K562 (cell line): ENCODE data around the gene PRPF6. TPM values are rescaled to one million over a fixed set of nuclear protein-coding genes. Genes with fewer than 3 reads are reported as not detected.

Experiments used
- BACH1 ChIP-seq: fragments of 200-800 bp; sonication (Bioruptor generic); IDR thresholded peaks from 2 replicates; pipeline ENCODE4 v1.6.1; 2016; ENCODE audit warnings: missing genetic modification characterization, missing compliant biosample characterization
- CREB1 ChIP-seq, 2 experiments: sonication (generic) in 1 of 2; formaldehyde crosslinking in 1 of 2; IDR thresholded peaks; 2 replicates each; pipeline versions ENCODE4 v1.6.1 to v1.8.0; 2012 to 2022; ENCODE audit warnings: inconsistent platforms in 1 of 2, mild to moderate bottlenecking in 1 of 2, missing genetic modification reagents in 1 of 2, moderate library complexity in 1 of 2
- E2F3 ChIP-seq: fragments of 250-450 bp; sonication (Bioruptor Pico); IDR thresholded peaks from 2 replicates; pipeline ENCODE4 v1.4.0; 2020; ENCODE audit warnings: mild to moderate bottlenecking
- HDAC2 ChIP-seq: fragments of 450-650 bp; IDR thresholded peaks from 2 replicates; pipeline ENCODE4 v1.6.1; 2016; ENCODE audit warnings: mild to moderate bottlenecking
- MAZ ChIP-seq, 2 experiments: fragments of 450-650 bp in 1 of 2; sonication (generic) in 1 of 2; formaldehyde crosslinking; IDR thresholded peaks in 1 of 2; conservative IDR thresholded peaks in 1 of 2; 2 replicates each; pipeline versions ENCODE4 v1.4.0 to v1.5.0; 2020; ENCODE audit warnings: mild to moderate bottlenecking in 1 of 2, missing genetic modification reagents in 1 of 2
- MLX ChIP-seq, 2 experiments: fragments of 450-650 bp in 1 of 2; sonication (generic) in 1 of 2; formaldehyde crosslinking; conservative IDR thresholded peaks; 2 replicates each; pipeline versions ENCODE4 v1.4.0 to v1.8.1; 2020 to 2022; ENCODE audit warnings: mild to moderate bottlenecking in 1 of 2, missing genetic modification reagents in 1 of 2
- NFE2 ChIP-seq: IDR thresholded peaks from 2 replicates; pipeline ENCODE4 v1.6.1; 2014; ENCODE audit warnings: antibody characterized with exemption, low read depth
- NR2C1 ChIP-seq, 2 experiments: fragments of 450-650 bp; IDR thresholded peaks; 2 replicates each; pipeline ENCODE4 v1.6.1; 2017; ENCODE audit warnings: mild to moderate bottlenecking in 2 of 2, antibody characterized with exemption in 1 of 2, inconsistent platforms in 1 of 2, missing compliant biosample characterization in 1 of 2, missing genetic modification characterization in 1 of 2
- PHF20 ChIP-seq: fragments of 450-650 bp; IDR thresholded peaks from 2 replicates; pipeline ENCODE4 v1.6.1; 2018; ENCODE audit not compliant: partially characterized antibody
- TBL1XR1 ChIP-seq, 2 experiments: IDR thresholded peaks; 2 replicates each; pipeline ENCODE4 v1.6.1; 2012; ENCODE audit warnings: improper control_type of control experiment in 2 of 2, low read length in 2 of 2, mild to moderate bottlenecking in 1 of 2
- TEAD1 ChIP-seq, 2 experiments: fragments of 450-650 bp in 1 of 2; sonication (generic) in 1 of 2; formaldehyde crosslinking; IDR thresholded peaks; 2 replicates each; pipeline versions ENCODE4 v1.4.0 to v1.8.0; 2020 to 2022; ENCODE audit warnings: mild to moderate bottlenecking in 2 of 2, missing genetic modification reagents in 1 of 2
- ZNF311 ChIP-seq: fragments of 250-450 bp; sonication (Bioruptor Pico); IDR thresholded peaks from 2 replicates; pipeline ENCODE4 v1.4.0; 2020; ENCODE audit warnings: mild to moderate bottlenecking, moderate library complexity
- polyA plus RNA-seq, 8 experiments: library from polyadenylated mRNA; depleted of rRNA in 4 of 8; stranded (reverse) in 5 of 8; unstranded in 3 of 8; fragments of >200 nt; fragmentation: Nextera tagmentation in 2 of 8; fragmentation: Illumina TruSeq in 1 of 8; extraction: Ambion mirVana in 2 of 8; extraction: Trizol in 1 of 8; gene quantifications; 2 replicates each; pipeline versions ENCODE4 v1.2.1 to v1.2.3, GENCODE V29; 2011 to 2014; ENCODE audit warnings: inconsistent platforms in 1 of 8, missing spikeins in 1 of 8
- total RNA-seq, 7 experiments: library from RNA; depleted of rRNA in 6 of 7; stranded (reverse); fragments of >200 nt in 6 of 7; fragmentation: Illumina TruSeq in 2 of 7; extraction: Trizol in 2 of 7; gene quantifications; 2 replicates each; pipeline versions ENCODE4 v1.2.1 to v1.2.3, GENCODE V29; 2011 to 2021; ENCODE audit warnings: low replicate concordance in 1 of 7
- TF ChIP-seq, protein P1 (sequence below): fragments of 450-650 bp; formaldehyde crosslinking; IDR thresholded peaks from 2 replicates; pipeline ENCODE4 v1.4.0; 2022; ENCODE audit warnings: missing genetic modification characterization
- TF ChIP-seq, protein P2 (sequence below), 2 experiments: fragments of 450-650 bp; formaldehyde crosslinking in 1 of 2; IDR thresholded peaks; 2 replicates each; pipeline versions ENCODE4 v1.4.0 to v1.6.1; 2014 to 2020; ENCODE audit warnings: mild to moderate bottlenecking in 2 of 2, borderline replicate concordance in 1 of 2, low read depth in 1 of 2

PRPF6 gene
- total and polyA plus RNA-seq, 9 of the 15 experiments (the other 6 are each of a cell fraction or from before 2014, with no cell fraction given), result 4.2 to 83.2 (median 59.9) TPM

DNA sequence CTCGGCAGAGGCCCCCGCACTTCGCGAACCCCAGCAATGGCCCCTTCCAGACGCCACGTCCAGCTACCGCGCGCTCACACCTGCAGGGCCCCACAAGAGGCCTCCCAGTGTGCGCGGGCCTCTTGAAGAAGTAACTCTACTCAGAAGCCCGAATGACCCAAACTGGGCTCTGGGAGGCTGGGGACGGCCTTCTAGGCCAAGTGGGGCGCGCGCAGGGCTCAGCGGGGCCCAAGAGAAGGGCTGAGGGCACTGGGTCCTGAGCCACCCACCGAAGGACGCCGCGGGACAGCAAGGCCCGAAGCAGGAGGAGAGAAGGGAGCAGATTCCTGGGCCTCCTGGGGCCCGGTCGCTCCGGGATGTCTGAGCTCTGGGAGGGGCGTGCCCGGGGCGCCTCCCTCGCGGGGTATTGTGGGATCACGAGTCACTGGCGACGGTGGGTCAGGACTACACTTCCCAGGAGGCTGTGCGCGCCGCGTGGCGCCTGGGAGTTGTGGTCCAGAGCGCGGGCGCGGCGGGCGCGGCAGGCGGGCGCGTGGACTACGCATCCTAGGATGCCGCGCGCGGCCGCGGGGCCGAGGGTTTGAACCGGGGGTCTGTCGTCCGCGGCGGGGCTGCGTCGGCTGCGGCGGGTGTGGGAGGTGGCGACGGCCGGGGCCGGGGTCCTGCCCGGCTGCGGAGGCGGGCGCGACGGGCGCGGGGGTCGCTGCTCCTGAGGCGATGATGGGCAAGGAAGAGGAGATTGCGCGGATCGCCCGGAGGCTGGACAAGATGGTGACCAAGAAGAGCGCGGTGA, 81.9 kb downstream of the PRPF6 start, which contains the start of gene TCEA2 (continued):
- peak; percentile 85 for TF ChIP-seq PHF20
- TF ChIP-seq ZNF311 (CRISPR knock-in tag), result peak; percentile 84
- TF ChIP-seq E2F3, result peak; percentile 88
- TF ChIP-seq TEAD1 (CRISPR knock-in tag; IDR thresholded peaks at IDR 0.05), result peak; percentile 13 to 89; a peak in 3 of 4 replicates
- peak; percentile 81 to 92 for TF ChIP-seq MAZ (CRISPR knock-in tag; conservative IDR thresholded peaks at IDR 0.05 in 1 of 2, IDR thresholded peaks at IDR 0.05 in 1 of 2)
- peak; percentile 43 to 79; a peak in 1 of 4 replicates for TF ChIP-seq TBL1XR1 (IDR thresholded peaks at IDR 0.05; ENCODE audit: low read length in 2 of 2)
- TF ChIP-seq NFE2, result 0 out of 2 replicates have a peak, but pooled peaks have one; percentile 13
- TF ChIP-seq NR2C1 (IDR thresholded peaks at IDR 0.05), result no peak
- peak; percentile 93 for TF ChIP-seq NR2C1 (tag; IDR thresholded peaks at IDR 0.05)
- 0 out of 4 replicates have a peak, but pooled peaks of 1 of the 2 experiments have one; percentile 46 for TF ChIP-seq MLX (CRISPR knock-in tag; conservative IDR thresholded peaks at IDR 0.05)
- peak; percentile 72; the same call in 1 of the 2 replicates for TF ChIP-seq BACH1 (tag)
- TF ChIP-seq CREB1 (IDR thresholded peaks at IDR 0.05), result peak; percentile 78
- peak; percentile 85 for TF ChIP-seq CREB1 (CRISPR knock-in tag; IDR thresholded peaks at IDR 0.05)
- TF ChIP-seq HDAC2, result 0 out of 2 replicates have a peak, but pooled peaks have one; percentile 34
- TF ChIP-seq, protein P1, sequence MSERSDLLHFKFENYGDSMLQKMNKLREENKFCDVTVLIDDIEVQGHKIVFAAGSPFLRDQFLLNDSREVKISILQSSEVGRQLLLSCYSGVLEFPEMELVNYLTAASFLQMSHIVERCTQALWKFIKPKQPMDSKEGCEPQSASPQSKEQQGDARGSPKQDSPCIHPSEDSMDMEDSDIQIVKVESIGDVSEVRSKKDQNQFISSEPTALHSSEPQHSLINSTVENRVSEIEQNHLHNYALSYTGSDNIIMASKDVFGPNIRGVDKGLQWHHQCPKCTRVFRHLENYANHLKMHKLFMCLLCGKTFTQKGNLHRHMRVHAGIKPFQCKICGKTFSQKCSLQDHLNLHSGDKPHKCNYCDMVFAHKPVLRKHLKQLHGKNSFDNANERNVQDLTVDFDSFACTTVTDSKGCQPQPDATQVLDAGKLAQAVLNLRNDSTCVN, result peak; percentile 40; the same call in 1 of the 2 replicates
- TF ChIP-seq, protein P2, sequence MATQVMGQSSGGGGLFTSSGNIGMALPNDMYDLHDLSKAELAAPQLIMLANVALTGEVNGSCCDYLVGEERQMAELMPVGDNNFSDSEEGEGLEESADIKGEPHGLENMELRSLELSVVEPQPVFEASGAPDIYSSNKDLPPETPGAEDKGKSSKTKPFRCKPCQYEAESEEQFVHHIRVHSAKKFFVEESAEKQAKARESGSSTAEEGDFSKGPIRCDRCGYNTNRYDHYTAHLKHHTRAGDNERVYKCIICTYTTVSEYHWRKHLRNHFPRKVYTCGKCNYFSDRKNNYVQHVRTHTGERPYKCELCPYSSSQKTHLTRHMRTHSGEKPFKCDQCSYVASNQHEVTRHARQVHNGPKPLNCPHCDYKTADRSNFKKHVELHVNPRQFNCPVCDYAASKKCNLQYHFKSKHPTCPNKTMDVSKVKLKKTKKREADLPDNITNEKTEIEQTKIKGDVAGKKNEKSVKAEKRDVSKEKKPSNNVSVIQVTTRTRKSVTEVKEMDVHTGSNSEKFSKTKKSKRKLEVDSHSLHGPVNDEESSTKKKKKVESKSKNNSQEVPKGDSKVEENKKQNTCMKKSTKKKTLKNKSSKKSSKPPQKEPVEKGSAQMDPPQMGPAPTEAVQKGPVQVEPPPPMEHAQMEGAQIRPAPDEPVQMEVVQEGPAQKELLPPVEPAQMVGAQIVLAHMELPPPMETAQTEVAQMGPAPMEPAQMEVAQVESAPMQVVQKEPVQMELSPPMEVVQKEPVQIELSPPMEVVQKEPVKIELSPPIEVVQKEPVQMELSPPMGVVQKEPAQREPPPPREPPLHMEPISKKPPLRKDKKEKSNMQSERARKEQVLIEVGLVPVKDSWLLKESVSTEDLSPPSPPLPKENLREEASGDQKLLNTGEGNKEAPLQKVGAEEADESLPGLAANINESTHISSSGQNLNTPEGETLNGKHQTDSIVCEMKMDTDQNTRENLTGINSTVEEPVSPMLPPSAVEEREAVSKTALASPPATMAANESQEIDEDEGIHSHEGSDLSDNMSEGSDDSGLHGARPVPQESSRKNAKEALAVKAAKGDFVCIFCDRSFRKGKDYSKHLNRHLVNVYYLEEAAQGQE (IDR thresholded peaks at IDR 0.05; ENCODE audit: borderline replicate concordance), result no peak
- TF ChIP-seq, protein P2 (CRISPR knock-in tag; IDR thresholded peaks at IDR 0.05; ENCODE audit: low read depth), result 0 out of 2 replicates have a peak, but pooled peaks have one; percentile 81
